HUES48 (cell line): ENCODE measurements around the gene PTPN5.
A peak's percentile ranks its signal among the peaks of the same experiment; 100 is the strongest.
"Not testable (repeated sequence)": the region's sequence is repeated elsewhere in the genome, so short reads cannot be mapped to it uniquely, and the experiment has no call there.

Experiments used
- H3K27ac ChIP-seq: one replicate; pipeline ENCODE4 v1.7.0; 2013; ENCODE audit warnings: low read depth, low read length, inconsistent platforms
- H3K27me3 ChIP-seq: 2 replicates; pipeline ENCODE4 v1.6.1; 2013; ENCODE audit warnings: mild to moderate bottlenecking, low read length; ENCODE audit not compliant: control insufficient read depth, insufficient read depth
- H3K36me3 ChIP-seq: 2 replicates; pipeline ENCODE4 v1.6.1; 2013; ENCODE audit warnings: low read length; ENCODE audit not compliant: control insufficient read depth, insufficient read depth
- H3K4me1 ChIP-seq: 2 replicates; pipeline ENCODE4 v1.6.1; 2013; ENCODE audit warnings: mild to moderate bottlenecking, low read length; ENCODE audit not compliant: control insufficient read depth, insufficient read depth
- H3K4me3 ChIP-seq: 2 replicates; pipeline ENCODE4 v1.5.1; 2013; ENCODE audit warnings: mild to moderate bottlenecking, low read depth, low read length
- H3K9ac ChIP-seq: 2 replicates; pipeline ENCODE4 v1.6.1; 2013; ENCODE audit warnings: mild to moderate bottlenecking, low read depth, low read length, moderate library complexity
- H3K9me3 ChIP-seq: 2 replicates; pipeline ENCODE4 v1.6.1; 2013; ENCODE audit warnings: low read length; ENCODE audit not compliant: control insufficient read depth, insufficient read depth

Gene PTPN5

GRCh38 chr11:18699269-18699596 is 92.4 kb downstream of the PTPN5 start:
- peak overlapping the region; percentile 21; the same call in 1 of the 2 replicates for H3K9ac ChIP-seq

GRCh38 chr11:18698341-18699268 is 93.0 kb downstream of the PTPN5 start, which contains the start of gene TMEM86A:
Gene TMEM86A, plus strand, starts transcription at chr11:18698779. Its CDS starts 108 bp downstream, at chr11:18698887.
- Histone ChIP-seq H3K4me1 (peaks cover 5% of the 10 kb centered on the region), H3K9me3 (no peaks in the 10 kb centered on the region), H3K27me3 (peaks cover 3% of the 10 kb centered on the region), H3K9ac (peak within 1 kb of the TSS; percentile 21; the same call in 1 of the 2 replicates), H3K36me3 (no peaks in the 10 kb centered on the region), H3K4me3 (peak within 1 kb of the TSS; percentile 75), H3K27ac (peak within 1 kb of the TSS; percentile 81)

More at GRCh38 chr11:18699269-18699596, 92.4 kb downstream of the PTPN5 start:
- Histone ChIP-seq H3K36me3 (no peaks in the 10 kb centered on the region), H3K27ac (peak overlapping the region; percentile 81), H3K4me1 (peaks cover 5% of the 10 kb centered on the region), H3K4me3 (peak overlapping the region; percentile 75), H3K27me3 (peaks cover 3% of the 10 kb centered on the region), H3K9me3 (no peaks in the 10 kb centered on the region)

GRCh38 chr11:18697576-18697975 is 94.0 kb downstream of the PTPN5 start:
- no peaks in the 10 kb centered on the region for H3K9me3 ChIP-seq
- no peak overlapping the region for H3K9ac ChIP-seq
- peaks cover 5% of the 10 kb centered on the region for H3K4me1 ChIP-seq
- H3K27ac ChIP-seq = no peak overlapping the region
- H3K4me3 ChIP-seq = no peak overlapping the region
- no peaks in the 10 kb centered on the region for H3K36me3 ChIP-seq
- H3K27me3 ChIP-seq = peaks cover 3% of the 10 kb centered on the region

- no peak overlapping the region for H3K9ac ChIP-seq
- H3K27ac ChIP-seq = no peak overlapping the region
- no peak overlapping the region for H3K4me3 ChIP-seq
- H3K4me1 ChIP-seq = peaks cover 6% of the 10 kb centered on the region
- peaks cover 3% of the 10 kb centered on the region for H3K27me3 ChIP-seq
- no peaks in the 10 kb centered on the region for H3K36me3 ChIP-seq
- no peaks in the 10 kb centered on the region for H3K9me3 ChIP-seq
Measured at GRCh38 chr11:18696638-18697225, 94.9 kb downstream of the PTPN5 start.

GRCh38 chr11:18692941-18693760 is 98.4 kb downstream of the PTPN5 start:
- H3K27me3 ChIP-seq = peaks cover 3% of the 10 kb centered on the region
- H3K4me3 ChIP-seq = no peak overlapping the region
- 0 out of 2 replicates have a peak, but pooled peaks cover 3% of the 10 kb centered on the region for H3K4me1 ChIP-seq
- no peak overlapping the region for H3K9ac ChIP-seq
- no peaks in the 10 kb centered on the region for H3K9me3 ChIP-seq
- no peak overlapping the region for H3K27ac ChIP-seq
- no peaks in the 10 kb centered on the region for H3K36me3 ChIP-seq

- not testable (repeated sequence) for H3K27ac ChIP-seq, H3K27me3 ChIP-seq
Measured at GRCh38 chr11:18691467-18692140, 100.0 kb downstream of the PTPN5 start.

GRCh38 chr11:18684267-18684666 is 107.3 kb downstream of the PTPN5 start:
- no peak overlapping the region for H3K27ac ChIP-seq
- H3K27me3 ChIP-seq = no peaks in the 10 kb centered on the region
- H3K9me3 ChIP-seq = no peaks in the 10 kb centered on the region
- H3K36me3 ChIP-seq = no peaks in the 10 kb centered on the region
- H3K4me1 ChIP-seq = no peaks in the 10 kb centered on the region
- H3K9ac ChIP-seq = no peak overlapping the region
- H3K4me3 ChIP-seq = no peak overlapping the region

More at GRCh38 chr11:18691467-18692140, 100.0 kb downstream of the PTPN5 start:
- not testable (repeated sequence) for H3K4me3 ChIP-seq, H3K36me3 ChIP-seq, H3K4me1 ChIP-seq, H3K9ac ChIP-seq, H3K9me3 ChIP-seq

- H3K36me3 ChIP-seq = no peaks in the 10 kb centered on the region
- no peaks in the 10 kb centered on the region for H3K27me3 ChIP-seq
- H3K9me3 ChIP-seq = no peaks in the 10 kb centered on the region
- H3K4me3 ChIP-seq = no peak overlapping the region
- H3K9ac ChIP-seq = no peak overlapping the region
- H3K4me1 ChIP-seq = no peaks in the 10 kb centered on the region
- H3K27ac ChIP-seq = no peak overlapping the region
Measured at GRCh38 chr11:18682466-18682865, 109.1 kb downstream of the PTPN5 start.

- H3K4me3 ChIP-seq, H3K36me3 ChIP-seq, H3K4me1 ChIP-seq, H3K9ac ChIP-seq, H3K27ac ChIP-seq, H3K9me3 ChIP-seq, H3K27me3 ChIP-seq: not testable (repeated sequence)
Measured at GRCh38 chr11:18681949-18682348, 109.6 kb downstream of the PTPN5 start.
